ENCODE results near the gene PLCB1. TPM values are rescaled to one million over a fixed set of nuclear protein-coding genes. Genes with fewer than 3 reads are reported as not detected.

PLCB1 gene
- total and polyA plus RNA-seq, 2 experiments from 2014 or later: 6.7 to 20.5 TPM

GRCh38 chr20:8129211-8129976 is 2.7 kb upstream of the PLCB1 start:
- H2AFZ ChIP-seq: no peak overlapping the region
- peaks cover 14% of the 10 kb centered on the region for H3K27me3 ChIP-seq
- no peaks in the 10 kb centered on the region for H3K36me3 ChIP-seq (replicated peaks; ENCODE audit: insufficient read depth, low read depth)

GRCh38 chr20:8130840-8131526 is 1.1 kb upstream of the PLCB1 start:
- Histone ChIP-seq H3K27me3 (peaks cover 14% of the 10 kb centered on the region), H3K4me2 (peak overlapping the region; percentile 89), H3K9me2 (replicated peaks; ENCODE audit: insufficient read depth) (no peaks in the 10 kb centered on the region), H3K4me1 (ENCODE audit: insufficient read depth) (no peaks in the 10 kb centered on the region), H4K20me1 (ENCODE audit: insufficient read depth, poor library complexity, severe bottlenecking) (no peaks in the 10 kb centered on the region), H3K36me3 (replicated peaks; ENCODE audit: insufficient read depth, low read depth) (no peaks in the 10 kb centered on the region), H3K27ac (peak overlapping the region; percentile 18), H3K9me3 (ENCODE audit: low read depth) (no peaks in the 10 kb centered on the region), H3K4me3 (peak overlapping the region; percentile 32), H3K79me2 (no peaks in the 10 kb centered on the region), H2AFZ (peak overlapping the region; percentile 38)
- TF ChIP-seq CTCF (IDR thresholded peaks at IDR 0.05; ENCODE audit: poor library complexity) (no peak), EZH2 (IDR thresholded peaks at IDR 0.05; ENCODE audit: borderline replicate concordance) (no peak), EZH2phosphoT487 (IDR thresholded peaks at IDR 0.05; ENCODE audit: low read depth, severe bottlenecking, unreplicated experiment) (no peak)
- 90% methylated on average over 6 of the region's 8 CpGs for WGBS (ENCODE audit: low lambda C conversion rate, missing lambda C conversion rate)
- no peak for DNase-seq (ENCODE audit: low spot score)

More at GRCh38 chr20:8129211-8129976, 2.7 kb upstream of the PLCB1 start:
- no peaks in the 10 kb centered on the region for H3K4me1 ChIP-seq (ENCODE audit: insufficient read depth)
- H3K27ac ChIP-seq: no peak overlapping the region
- TF ChIP-seq EZH2 (IDR thresholded peaks at IDR 0.05; ENCODE audit: borderline replicate concordance) (no peak), EZH2phosphoT487 (IDR thresholded peaks at IDR 0.05; ENCODE audit: low read depth, severe bottlenecking, unreplicated experiment) (no peak), CTCF (IDR thresholded peaks at IDR 0.05; ENCODE audit: poor library complexity) (no peak)
- H3K4me3 ChIP-seq: no peak overlapping the region
- no peaks in the 10 kb centered on the region for H3K9me3 ChIP-seq (ENCODE audit: low read depth)
- no peaks in the 10 kb centered on the region for H4K20me1 ChIP-seq (ENCODE audit: insufficient read depth, poor library complexity, severe bottlenecking)
- no peaks in the 10 kb centered on the region for H3K79me2 ChIP-seq
- 49% methylated on average over 6 of the region's 6 CpGs for WGBS (ENCODE audit: low lambda C conversion rate, missing lambda C conversion rate)
- H3K4me2 ChIP-seq: no peak overlapping the region
- H3K9me2 ChIP-seq (replicated peaks; ENCODE audit: insufficient read depth): no peaks in the 10 kb centered on the region
- no peak for DNase-seq (ENCODE audit: low spot score)

- Histone ChIP-seq H3K4me3 (peak overlapping the region; percentile 95), H3K9me2 (replicated peaks; ENCODE audit: insufficient read depth) (no peaks in the 10 kb centered on the region), H3K4me1 (ENCODE audit: insufficient read depth) (no peaks in the 10 kb centered on the region), H3K27me3 (peaks cover 14% of the 10 kb centered on the region), H3K9me3 (ENCODE audit: low read depth) (no peaks in the 10 kb centered on the region), H3K36me3 (replicated peaks; ENCODE audit: insufficient read depth, low read depth) (no peaks in the 10 kb centered on the region), H4K20me1 (ENCODE audit: insufficient read depth, poor library complexity, severe bottlenecking) (no peaks in the 10 kb centered on the region), H3K4me2 (peak overlapping the region; percentile 89), H2AFZ (peak overlapping the region; percentile 85), H3K27ac (no peak overlapping the region), H3K79me2 (no peaks in the 10 kb centered on the region)
- 9% methylated on average over 40 of the region's 68 CpGs for WGBS (ENCODE audit: low lambda C conversion rate, missing lambda C conversion rate)
- no peak for TF ChIP-seq EZH2 (IDR thresholded peaks at IDR 0.05; ENCODE audit: borderline replicate concordance)
- no peak for TF ChIP-seq CTCF (IDR thresholded peaks at IDR 0.05; ENCODE audit: poor library complexity)
- no peak for TF ChIP-seq EZH2phosphoT487 (IDR thresholded peaks at IDR 0.05; ENCODE audit: low read depth, severe bottlenecking, unreplicated experiment)
- DNase-seq (ENCODE audit: low spot score): peak; percentile 13
These were observed 631 bp downstream of the PLCB1 start for GRCh38 chr20:8132484-8133309.

All from hepatocyte (in vitro differentiated cells).